ENCODE results near the gene NHEJ1. TPM values are rescaled to one million over a fixed set of nuclear protein-coding genes. Genes with fewer than 3 reads are reported as not detected.

The NHEJ1 gene
- total RNA-seq, 1 donor: 24.2 TPM

GRCh38 chr2:219037783-219038499 lies 122.7 kb downstream of the NHEJ1 start:
- no peak for TF ChIP-seq CTCF (IDR thresholded peaks at IDR 0.05; ENCODE audit: insufficient read depth, low read depth, low read length)
- DNase-seq (ENCODE audit: low read depth): no peak
- H3K4me3 ChIP-seq (ENCODE audit: low read depth, low read length): no peak overlapping the region

- no peak overlapping the region for H3K4me3 ChIP-seq (ENCODE audit: low read depth, low read length)
- no peak for TF ChIP-seq CTCF (IDR thresholded peaks at IDR 0.05; ENCODE audit: insufficient read depth, low read depth, low read length)
- no peak for DNase-seq (ENCODE audit: low read depth)
Observed at GRCh38 chr2:219035942-219036341, 124.7 kb downstream of the NHEJ1 start.

GRCh38 chr2:219034823-219035222 lies 125.8 kb downstream of the NHEJ1 start:
- no peak for DNase-seq (ENCODE audit: low read depth)
- H3K4me3 ChIP-seq (ENCODE audit: low read depth, low read length): no peak overlapping the region
- TF ChIP-seq CTCF (IDR thresholded peaks at IDR 0.05; ENCODE audit: insufficient read depth, low read depth, low read length): no peak

- H3K4me3 ChIP-seq (ENCODE audit: low read depth, low read length): no peak overlapping the region
- DNase-seq (ENCODE audit: low read depth): no peak
- no peak for TF ChIP-seq CTCF (IDR thresholded peaks at IDR 0.05; ENCODE audit: insufficient read depth, low read depth, low read length)
Observed at GRCh38 chr2:219032051-219032745, 128.4 kb downstream of the NHEJ1 start.

- no peak for DNase-seq (ENCODE audit: low read depth)
- no peak overlapping the region for H3K4me3 ChIP-seq (ENCODE audit: low read depth, low read length)
- no peak for TF ChIP-seq CTCF (IDR thresholded peaks at IDR 0.05; ENCODE audit: insufficient read depth, low read depth, low read length)
Observed at GRCh38 chr2:219031005-219031738, 129.4 kb downstream of the NHEJ1 start.

- DNase-seq (ENCODE audit: low read depth): no peak
- TF ChIP-seq CTCF (IDR thresholded peaks at IDR 0.05; ENCODE audit: insufficient read depth, low read depth, low read length): no peak
- no peak overlapping the region for H3K4me3 ChIP-seq (ENCODE audit: low read depth, low read length)
Observed at GRCh38 chr2:219030177-219030940, 130.3 kb downstream of the NHEJ1 start.

Measured in fibroblast of villous mesenchyme (primary cell).